ENCODE data around the gene ARID3A. TPM values are rescaled to one million over a fixed set of nuclear protein-coding genes. Genes with fewer than 3 reads are reported as not detected.

The ARID3A gene
- total RNA-seq, 1 experiment from 2014 or later, result 28.9 TPM

GRCh38 chr19:947090-947706 lies 21.4 kb downstream of the ARID3A start:
- no peak for DNase-seq (ENCODE audit: low read depth, low spot score)
- BruUV-seq (replicated peaks), result no TSS peak
- Histone ChIP-seq H3K27ac (ENCODE audit: low read length) (no peak overlapping the region), H3K4me3 (ENCODE audit: low read depth in 2 of 2, low read length in 2 of 2) (no peak overlapping the region), H3K4me1 (ENCODE audit: control insufficient read depth, insufficient read depth, low read length) (no peaks in the 10 kb centered on the region), H3K36me3 (ENCODE audit: control insufficient read depth, insufficient read depth, low read length) (no peaks in the 10 kb centered on the region), H3K9me3 (ENCODE audit: control insufficient read depth, insufficient read depth, low read depth, low read length) (no peaks in the 10 kb centered on the region), H3K27me3 (ENCODE audit: control insufficient read depth, insufficient read depth, low read length) (no peaks in the 10 kb centered on the region)
- TF ChIP-seq POLR2AphosphoS5 (IDR thresholded peaks at IDR 0.05; ENCODE audit: low read depth, low read length), result no peak
- no peak for TF ChIP-seq SIN3A (IDR thresholded peaks at IDR 0.05; ENCODE audit: borderline replicate concordance, insufficient read depth, low read depth, low read length)
- no peak for TF ChIP-seq TCF7L2 (IDR thresholded peaks at IDR 0.05; ENCODE audit: low read depth, low read length)
- TF ChIP-seq REST (IDR thresholded peaks at IDR 0.05; ENCODE audit: insufficient read depth in 1 of 2, low read depth in 2 of 2, low read length in 1 of 2), result no peak
- no peak for TF ChIP-seq CTCF (IDR thresholded peaks at IDR 0.05)
- no peak for ATAC-seq
- POLR2A ChIA-PET, result no interaction called here
- intact Hi-C loops (cut with micrococcal nuclease; ENCODE audit: unreplicated experiment), result no loop called here
- CTCF ChIA-PET, result interaction anchor here (0.6 kb wide), 1 partner anchor 25 kb away, joined by 4 read pairs; no protein-coding TSS in a partner anchor
- in situ Hi-C loops (cut with HindIII; ENCODE audit: low pct_unique_long_range_greater_than_20kb, low sequenced_read_pairs), result no loop called here

- H3K36me3 ChIP-seq (ENCODE audit: control insufficient read depth, insufficient read depth, low read length), result no peaks in the 10 kb centered on the region
- ChIA-PET POLR2A (no interaction called here), CTCF (interaction anchor here (0.6 kb wide), 1 partner anchor 25 kb away, joined by 4 read pairs; no protein-coding TSS in a partner anchor)
- peaks cover 5% of the 10 kb centered on the region for H3K4me1 ChIP-seq (ENCODE audit: control insufficient read depth, insufficient read depth, low read length)
- in situ Hi-C loops (cut with HindIII; ENCODE audit: low pct_unique_long_range_greater_than_20kb, low sequenced_read_pairs) (no loop called here), intact Hi-C loops (cut with micrococcal nuclease; ENCODE audit: unreplicated experiment) (no loop called here)
- DNase-seq (ENCODE audit: low read depth, low spot score), result no peak
- no peak overlapping the region for H3K4me3 ChIP-seq (ENCODE audit: low read depth in 2 of 2, low read length in 2 of 2)
- no peak overlapping the region for H3K27ac ChIP-seq (ENCODE audit: low read length)
- ATAC-seq, result peak; percentile 39; the same call in 1 of the 2 replicates
- TF ChIP-seq CTCF (IDR thresholded peaks at IDR 0.05), result no peak
- no peak for TF ChIP-seq SIN3A (IDR thresholded peaks at IDR 0.05; ENCODE audit: borderline replicate concordance, insufficient read depth, low read depth, low read length)
- TF ChIP-seq POLR2AphosphoS5 (IDR thresholded peaks at IDR 0.05; ENCODE audit: low read depth, low read length), result no peak
- TF ChIP-seq TCF7L2 (IDR thresholded peaks at IDR 0.05; ENCODE audit: low read depth, low read length), result no peak
- TF ChIP-seq REST (IDR thresholded peaks at IDR 0.05; ENCODE audit: insufficient read depth in 1 of 2, low read depth in 2 of 2, low read length in 1 of 2), result no peak
- H3K27me3 ChIP-seq (ENCODE audit: control insufficient read depth, insufficient read depth, low read length), result no peaks in the 10 kb centered on the region
- BruUV-seq (replicated peaks), result no TSS peak
- H3K9me3 ChIP-seq (ENCODE audit: control insufficient read depth, insufficient read depth, low read depth, low read length), result no peaks in the 10 kb centered on the region
Observed at GRCh38 chr19:947707-948539, 22.1 kb downstream of the ARID3A start.

Measured in Panc1 (cell line).